Activated CD4-positive, CD25-positive, alpha-beta regulatory T cell (primary cell): ENCODE measurements around the gene C6orf62.
"Not testable (repeated sequence)": the region's sequence is repeated elsewhere in the genome, so short reads cannot be mapped to it uniquely, and the experiment has no call there.

Experiments
- DNase-seq, 4 experiments: peaks; one replicate each; lab custom pipeline; 2025; lab: John Stamatoyannopoulos, UW

C6orf62 gene

GRCh38 chr6:24668066-24668996 lies 50.6 kb downstream of the C6orf62 start:
- not testable (repeated sequence) for DNase-seq

GRCh38 chr6:24667378-24667803 lies 51.6 kb downstream of the C6orf62 start:
- no peak for DNase-seq

- peak; percentile 85 to 93 (median 90) for DNase-seq
Measured at GRCh38 chr6:24666641-24667377, 52.1 kb downstream of the C6orf62 start, which contains the start of the genes ACOT13 and TDP2. ACOT13 (plus strand) TSS chr6:24667077; CDS start chr6:24667264, 187 bp downstream. TDP2 (minus strand) TSS chr6:24666899; CDS start chr6:24666862, 37 bp downstream.

GRCh38 chr6:24666097-24666640 lies 52.8 kb downstream of the C6orf62 start:
- DNase-seq, result peak in 2 of 4 experiments; percentile 15 to 38

GRCh38 chr6:24664046-24664987 lies 54.6 kb downstream of the C6orf62 start:
- DNase-seq, result no peak

- DNase-seq, result no peak
Measured at GRCh38 chr6:24663189-24663588, 55.8 kb downstream of the C6orf62 start.

- no peak for DNase-seq
Measured at GRCh38 chr6:24662236-24662635, 56.7 kb downstream of the C6orf62 start.

- not testable (repeated sequence) for DNase-seq
Measured at GRCh38 chr6:24661759-24662158, 57.2 kb downstream of the C6orf62 start.

- DNase-seq, result no peak
Measured at GRCh38 chr6:24660105-24660504, 58.8 kb downstream of the C6orf62 start.

- DNase-seq, result no peak
Measured at GRCh38 chr6:24659561-24659960, 59.4 kb downstream of the C6orf62 start.

- DNase-seq, result no peak
Measured at GRCh38 chr6:24658573-24659560, 60.1 kb downstream of the C6orf62 start.

- no peak for DNase-seq
Measured at GRCh38 chr6:24655215-24655614, 63.7 kb downstream of the C6orf62 start.
